SK-N-SH (cell line): Measurements from ENCODE around the gene UPB1.

Experiments
- CHD2 ChIP-seq: fragments of 150-350 bp; IDR thresholded peaks from 2 replicates; pipeline ENCODE4 v1.6.1; 2018; ENCODE audit warnings: low read length; ENCODE audit not compliant: partially characterized antibody
- CTCF ChIP-seq: fragments of 200-600 bp; sonication (generic); IDR thresholded peaks from 2 replicates; pipeline ENCODE4 v1.6.1; 2017; ENCODE audit warnings: antibody characterized with exemption, mild to moderate bottlenecking, moderate library complexity
- ELF1 ChIP-seq: IDR thresholded peaks from 2 replicates; pipeline ENCODE4 v1.4.0; 2012
- MXI1 ChIP-seq: IDR thresholded peaks from 2 replicates; pipeline ENCODE4 v1.6.1; 2012; ENCODE audit warnings: mild to moderate bottlenecking, low read depth, low read length, improper control_type of control experiment
- RFX5 ChIP-seq: IDR thresholded peaks from 2 replicates; pipeline ENCODE4 v1.6.1; 2012; ENCODE audit warnings: mild to moderate bottlenecking, improper control_type of control experiment, low read length
- TAF1 ChIP-seq: IDR thresholded peaks from 2 replicates; pipeline ENCODE4 v1.6.1; 2012; ENCODE audit warnings: low read depth, mild to moderate bottlenecking, low read length, moderate library complexity, borderline replicate concordance
- YY1 ChIP-seq: IDR thresholded peaks from 2 replicates; pipeline ENCODE4 v1.4.0; 2012; ENCODE audit warnings: low read depth, mild to moderate bottlenecking

GRCh38 chr22:24535348-24535747 lies 40.2 kb downstream of the UPB1 start:
- TF ChIP-seq CTCF (no peak), YY1 (no peak), MXI1 (no peak), CHD2 (no peak), ELF1 (no peak), RFX5 (no peak), TAF1 (no peak)
